Measurements from ENCODE around the gene PPL. TPM values are rescaled to one million over a fixed set of nuclear protein-coding genes. Genes with fewer than 3 reads are reported as not detected.

Gene PPL
- total and polyA plus RNA-seq, 2 donors, result 10.1 to 55.0 TPM

- no peak overlapping the region for H3K4me3 ChIP-seq (ENCODE audit: low read depth, low read length)
- DNase-seq (ENCODE audit: extremely low spot score), result no peak
- H3K36me3 ChIP-seq (ENCODE audit: insufficient read depth), result no peaks in the 10 kb centered on the region
- 73% methylated on average over 16 of the region's 16 CpGs for WGBS
- H3K27ac ChIP-seq (ENCODE audit: low read depth), result no peak overlapping the region
- peaks cover 3% of the 10 kb centered on the region for H3K4me1 ChIP-seq (ENCODE audit: insufficient read depth)
Measured at GRCh38 chr16:4948903-4949766, 12.2 kb upstream of the PPL start.

- Histone ChIP-seq H3K27ac (ENCODE audit: low read depth) (peak overlapping the region; percentile 54), H3K36me3 (ENCODE audit: insufficient read depth) (no peaks in the 10 kb centered on the region), H3K4me3 (ENCODE audit: low read depth, low read length) (no peak overlapping the region), H3K4me1 (ENCODE audit: insufficient read depth) (peaks cover 3% of the 10 kb centered on the region)
- 50% methylated on average over 16 of the region's 16 CpGs for WGBS
- no peak for DNase-seq (ENCODE audit: extremely low spot score)
Measured at GRCh38 chr16:4947722-4948503, 11.0 kb upstream of the PPL start.

- no peaks in the 10 kb centered on the region for H3K36me3 ChIP-seq (ENCODE audit: insufficient read depth)
- no peak for DNase-seq (ENCODE audit: extremely low spot score)
- H3K4me1 ChIP-seq (ENCODE audit: insufficient read depth), result peaks cover 3% of the 10 kb centered on the region
- H3K27ac ChIP-seq (ENCODE audit: low read depth), result no peak overlapping the region
- H3K4me3 ChIP-seq (ENCODE audit: low read depth, low read length), result no peak overlapping the region
Measured at GRCh38 chr16:4946917-4947316, 10.0 kb upstream of the PPL start.

- DNase-seq (ENCODE audit: extremely low spot score), result no peak
- Histone ChIP-seq H3K4me3 (ENCODE audit: low read depth, low read length) (no peak overlapping the region), H3K36me3 (ENCODE audit: insufficient read depth) (no peaks in the 10 kb centered on the region), H3K4me1 (ENCODE audit: insufficient read depth) (peaks cover 3% of the 10 kb centered on the region), H3K27ac (ENCODE audit: low read depth) (no peak overlapping the region)
- WGBS, result 54% methylated on average over 11 of the region's 11 CpGs
Measured at GRCh38 chr16:4945560-4946502, 8.9 kb upstream of the PPL start.

GRCh38 chr16:4944333-4945281, 7.7 kb upstream of the PPL start:
- H3K4me1 ChIP-seq (ENCODE audit: insufficient read depth), result peaks cover 3% of the 10 kb centered on the region
- H3K4me3 ChIP-seq (ENCODE audit: low read depth, low read length), result no peak overlapping the region
- H3K36me3 ChIP-seq (ENCODE audit: insufficient read depth), result no peaks in the 10 kb centered on the region
- peak overlapping the region; percentile 72 for H3K27ac ChIP-seq (ENCODE audit: low read depth)
- WGBS, result 26% methylated on average over 20 of the region's 20 CpGs
- no peak for DNase-seq (ENCODE audit: extremely low spot score)

- no peak for DNase-seq (ENCODE audit: extremely low spot score)
- no peak overlapping the region for H3K4me3 ChIP-seq (ENCODE audit: low read depth, low read length)
- no peak overlapping the region for H3K27ac ChIP-seq (ENCODE audit: low read depth)
Measured at GRCh38 chr16:4942481-4942880, 5.5 kb upstream of the PPL start.

GRCh38 chr16:4940719-4941118, 3.8 kb upstream of the PPL start:
- no peaks in the 10 kb centered on the region for H3K36me3 ChIP-seq (ENCODE audit: insufficient read depth)
- H3K4me1 ChIP-seq (ENCODE audit: insufficient read depth), result peaks cover 1% of the 10 kb centered on the region
- H3K4me3 ChIP-seq (ENCODE audit: low read depth, low read length), result no peak overlapping the region
- DNase-seq (ENCODE audit: extremely low spot score), result no peak
- 62% methylated on average over 7 of the region's 7 CpGs for WGBS
- no peak overlapping the region for H3K27ac ChIP-seq (ENCODE audit: low read depth)

More at GRCh38 chr16:4942481-4942880, 5.5 kb upstream of the PPL start:
- Histone ChIP-seq H3K4me1 (ENCODE audit: insufficient read depth) (peaks cover 3% of the 10 kb centered on the region), H3K36me3 (ENCODE audit: insufficient read depth) (no peaks in the 10 kb centered on the region)
- 74% methylated on average over 9 of the region's 9 CpGs for WGBS

- DNase-seq (ENCODE audit: extremely low spot score), result no peak
- 74% methylated on average over 5 of the region's 5 CpGs for WGBS
- Histone ChIP-seq H3K4me3 (ENCODE audit: low read depth, low read length) (no peak overlapping the region), H3K27ac (ENCODE audit: low read depth) (no peak overlapping the region), H3K36me3 (ENCODE audit: insufficient read depth) (no peaks in the 10 kb centered on the region), H3K4me1 (ENCODE audit: insufficient read depth) (peaks cover 1% of the 10 kb centered on the region)
Measured at GRCh38 chr16:4938683-4939030, 1.7 kb upstream of the PPL start.

- H3K27ac ChIP-seq (ENCODE audit: low read depth), result peak overlapping the region; percentile 54
Measured at GRCh38 chr16:4937782-4938682, 1.1 kb upstream of the PPL start.

GRCh38 chr16:4936181-4936990, 562 bp downstream of the PPL start:
- peaks cover 1% of the 10 kb centered on the region for H3K4me1 ChIP-seq (ENCODE audit: insufficient read depth)
- H3K4me3 ChIP-seq (ENCODE audit: low read depth, low read length), result peak overlapping the region; percentile 55
- peak overlapping the region; percentile 74 for H3K27ac ChIP-seq (ENCODE audit: low read depth)
- H3K36me3 ChIP-seq (ENCODE audit: insufficient read depth), result no peaks in the 10 kb centered on the region
- 2% methylated on average over 64 of the region's 64 CpGs for WGBS
- DNase-seq (ENCODE audit: extremely low spot score), result no peak

More at GRCh38 chr16:4937782-4938682, 1.1 kb upstream of the PPL start:
- Histone ChIP-seq H3K4me3 (ENCODE audit: low read depth, low read length) (no peak overlapping the region), H3K36me3 (ENCODE audit: insufficient read depth) (no peaks in the 10 kb centered on the region), H3K4me1 (ENCODE audit: insufficient read depth) (peaks cover 1% of the 10 kb centered on the region)
- 82% methylated on average over 16 of the region's 16 CpGs for WGBS
- DNase-seq (ENCODE audit: extremely low spot score), result no peak

GRCh38 chr16:4935241-4935855, 1.6 kb downstream of the PPL start:
- Histone ChIP-seq H3K4me1 (ENCODE audit: insufficient read depth) (peaks cover 1% of the 10 kb centered on the region), H3K36me3 (ENCODE audit: insufficient read depth) (no peaks in the 10 kb centered on the region), H3K27ac (ENCODE audit: low read depth) (peak overlapping the region; percentile 26), H3K4me3 (ENCODE audit: low read depth, low read length) (peak overlapping the region; percentile 55)
- 56% methylated on average over 19 of the region's 19 CpGs for WGBS
- no peak for DNase-seq (ENCODE audit: extremely low spot score)

All from urinary bladder (tissue), 4 donors.